ENCODE data around the gene SOCS4.
"Not testable (repeated sequence)": the region's sequence is repeated elsewhere in the genome, so short reads cannot be mapped to it uniquely, and the experiment has no call there.

Gene SOCS4

DNA sequence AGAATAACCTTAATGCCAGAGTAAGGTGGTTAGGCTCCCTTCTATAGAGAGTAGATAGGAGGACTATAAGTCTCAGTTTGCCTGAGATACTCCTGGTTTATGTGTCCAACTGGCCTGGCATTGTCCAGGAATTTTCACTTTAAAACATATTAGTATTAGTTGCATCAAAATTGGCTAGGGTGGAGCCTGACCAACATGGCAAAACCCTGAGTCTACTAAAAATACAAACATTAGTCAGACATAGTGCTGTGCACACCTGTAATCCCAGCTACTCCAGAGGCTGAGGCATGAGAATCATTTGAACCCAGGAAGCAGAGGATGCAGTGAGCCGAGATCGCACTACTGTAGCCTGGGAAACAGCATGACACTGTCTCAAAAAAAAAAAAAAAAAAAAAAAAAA, 12.0 kb upstream of the SOCS4 start:
- no peaks in the 10 kb centered on the region for H3K9me3 Mint-ChIP-seq
- no peak overlapping the region for H3K27ac Mint-ChIP-seq
- no peaks in the 10 kb centered on the region for H3K27me3 Mint-ChIP-seq (ENCODE audit: low read depth)
- no peaks in the 10 kb centered on the region for H3K4me1 Mint-ChIP-seq
- H3K36me3 Mint-ChIP-seq (ENCODE audit: low read depth) = peaks cover 44% of the 10 kb centered on the region
- no peak overlapping the region for H3K4me3 Mint-ChIP-seq
- TF ChIP-seq, protein P1, sequence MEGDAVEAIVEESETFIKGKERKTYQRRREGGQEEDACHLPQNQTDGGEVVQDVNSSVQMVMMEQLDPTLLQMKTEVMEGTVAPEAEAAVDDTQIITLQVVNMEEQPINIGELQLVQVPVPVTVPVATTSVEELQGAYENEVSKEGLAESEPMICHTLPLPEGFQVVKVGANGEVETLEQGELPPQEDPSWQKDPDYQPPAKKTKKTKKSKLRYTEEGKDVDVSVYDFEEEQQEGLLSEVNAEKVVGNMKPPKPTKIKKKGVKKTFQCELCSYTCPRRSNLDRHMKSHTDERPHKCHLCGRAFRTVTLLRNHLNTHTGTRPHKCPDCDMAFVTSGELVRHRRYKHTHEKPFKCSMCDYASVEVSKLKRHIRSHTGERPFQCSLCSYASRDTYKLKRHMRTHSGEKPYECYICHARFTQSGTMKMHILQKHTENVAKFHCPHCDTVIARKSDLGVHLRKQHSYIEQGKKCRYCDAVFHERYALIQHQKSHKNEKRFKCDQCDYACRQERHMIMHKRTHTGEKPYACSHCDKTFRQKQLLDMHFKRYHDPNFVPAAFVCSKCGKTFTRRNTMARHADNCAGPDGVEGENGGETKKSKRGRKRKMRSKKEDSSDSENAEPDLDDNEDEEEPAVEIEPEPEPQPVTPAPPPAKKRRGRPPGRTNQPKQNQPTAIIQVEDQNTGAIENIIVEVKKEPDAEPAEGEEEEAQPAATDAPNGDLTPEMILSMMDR (IDR thresholded peaks at IDR 0.05; ENCODE audit: unreplicated experiment in 3 of 3) = no peak

DNA sequence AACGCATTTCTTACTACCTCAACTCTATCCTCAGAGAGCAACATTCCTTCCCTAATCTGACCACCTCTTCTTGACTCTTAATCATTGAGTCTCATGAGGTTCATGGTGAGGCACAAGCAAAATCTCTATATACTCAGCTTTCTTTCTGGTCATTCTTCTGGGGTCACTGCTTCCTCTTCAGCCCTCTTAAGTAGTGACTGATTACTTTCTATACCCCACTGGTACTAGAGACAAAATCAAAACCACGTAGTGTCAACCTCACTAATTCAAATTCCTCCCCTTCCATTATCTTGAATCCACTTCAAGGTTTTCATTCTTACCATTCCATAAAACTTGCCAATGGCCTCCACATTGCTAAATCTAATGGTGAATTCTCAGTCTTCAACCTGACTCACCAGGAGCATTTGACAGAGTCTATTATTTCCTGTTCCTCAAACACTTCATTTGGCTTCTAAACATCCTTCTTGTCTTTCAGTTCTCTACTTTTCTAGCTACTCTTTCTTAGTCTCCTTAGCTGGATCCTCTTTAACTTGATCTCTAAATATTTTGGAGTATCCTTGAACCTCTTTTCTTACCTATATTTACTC, 7.0 kb upstream of the SOCS4 start:
- Mint-ChIP-seq H3K4me1 (peaks cover 5% of the 10 kb centered on the region), H3K27me3 (ENCODE audit: low read depth) (no peaks in the 10 kb centered on the region), H3K4me3 (no peak overlapping the region), H3K27ac (peak overlapping the region in 1 of 3 experiments; percentile 15), H3K9me3 (no peaks in the 10 kb centered on the region), H3K36me3 (ENCODE audit: low read depth) (peaks cover 34% of the 10 kb centered on the region)
- TF ChIP-seq, protein P1 (IDR thresholded peaks at IDR 0.05; ENCODE audit: unreplicated experiment in 3 of 3) = no peak

DNA sequence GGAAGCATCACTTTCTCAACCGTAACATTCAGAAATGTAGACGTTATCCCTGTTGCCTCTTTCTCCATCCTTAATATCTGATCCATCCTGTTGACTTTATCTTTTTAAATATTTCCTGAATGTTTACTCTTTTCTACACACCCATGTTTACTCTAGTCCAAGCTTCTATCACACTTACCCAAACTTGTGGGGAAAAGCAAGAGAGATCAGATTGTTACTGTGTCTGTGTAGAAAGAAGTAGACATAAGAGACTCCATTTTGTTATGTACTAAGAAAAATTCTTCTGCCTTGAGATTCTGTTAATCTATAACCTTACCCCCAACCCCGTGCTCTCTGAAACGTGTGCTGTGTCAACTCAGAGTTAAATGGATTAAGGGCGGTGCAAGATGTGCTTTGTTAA, 2.7 kb upstream of the SOCS4 start:
- Mint-ChIP-seq H3K4me1 (peaks cover 38% of the 10 kb centered on the region), H3K4me3 (peak overlapping the region in 1 of 3 experiments; percentile 3), H3K27ac (peak overlapping the region in 2 of 3 experiments; percentile 55 to 86), H3K36me3 (ENCODE audit: low read depth) (peaks cover 18% of the 10 kb centered on the region)
- not testable (repeated sequence) for H3K27me3 Mint-ChIP-seq (ENCODE audit: low read depth); H3K9me3 Mint-ChIP-seq

DNA sequence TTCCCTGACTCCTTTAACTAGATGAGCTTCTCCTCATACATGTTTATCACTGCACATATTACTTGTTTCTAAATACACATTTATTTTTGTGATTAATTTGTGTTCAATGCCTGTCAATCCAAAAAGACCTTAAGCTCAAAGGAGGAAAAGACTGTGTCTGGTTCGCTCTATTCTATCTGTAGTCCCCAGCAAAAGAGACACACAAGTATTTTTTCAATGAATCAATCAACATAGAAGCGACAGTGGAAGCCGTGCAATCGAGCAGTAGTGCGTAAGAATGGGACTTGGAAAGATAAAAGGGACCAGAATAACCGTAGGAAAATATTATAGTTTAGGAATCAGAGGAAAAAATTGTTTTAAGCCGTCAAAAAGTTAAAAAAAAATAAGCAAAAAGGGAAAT, 1.1 kb upstream of the SOCS4 start:
- no peaks in the 10 kb centered on the region for H3K9me3 Mint-ChIP-seq
- TF ChIP-seq, protein P1 (IDR thresholded peaks at IDR 0.05; ENCODE audit: unreplicated experiment in 3 of 3) = no peak
- peak overlapping the region; percentile 78 to 97 (median 80) for H3K27ac Mint-ChIP-seq
- peaks cover 8% of the 10 kb centered on the region for H3K36me3 Mint-ChIP-seq (ENCODE audit: low read depth)
- H3K27me3 Mint-ChIP-seq (ENCODE audit: low read depth) = no peaks in the 10 kb centered on the region
- H3K4me3 Mint-ChIP-seq = peak overlapping the region; percentile 94 to 97 (median 94)
- peaks cover 44% of the 10 kb centered on the region for H3K4me1 Mint-ChIP-seq

DNA sequence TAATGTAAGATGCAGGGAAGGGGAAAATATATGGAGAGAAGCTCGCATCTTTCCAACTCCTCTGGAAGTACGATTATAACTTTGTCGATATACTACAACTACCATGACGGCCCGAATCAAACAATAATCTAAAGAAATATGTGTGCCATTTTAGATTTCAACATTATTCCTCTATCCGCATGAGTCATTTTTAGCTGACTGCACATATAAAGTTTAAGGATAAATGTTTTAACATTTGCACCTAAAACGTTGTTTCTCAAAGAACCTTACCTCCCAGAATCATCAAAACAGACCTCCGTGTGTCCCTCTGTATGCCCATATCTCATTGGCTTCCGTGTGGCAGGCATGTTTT, 619 bp upstream of the SOCS4 start:
- Mint-ChIP-seq H3K4me3 (peak overlapping the region; percentile 94 to 97 (median 94)), H3K4me1 (peaks cover 48% of the 10 kb centered on the region), H3K36me3 (ENCODE audit: low read depth) (peaks cover 4% of the 10 kb centered on the region), H3K9me3 (no peaks in the 10 kb centered on the region), H3K27me3 (ENCODE audit: low read depth) (no peaks in the 10 kb centered on the region), H3K27ac (peak overlapping the region; percentile 78 to 97 (median 80))
- TF ChIP-seq, protein P1 (IDR thresholded peaks at IDR 0.05; ENCODE audit: unreplicated experiment in 3 of 3) = no peak

DNA sequence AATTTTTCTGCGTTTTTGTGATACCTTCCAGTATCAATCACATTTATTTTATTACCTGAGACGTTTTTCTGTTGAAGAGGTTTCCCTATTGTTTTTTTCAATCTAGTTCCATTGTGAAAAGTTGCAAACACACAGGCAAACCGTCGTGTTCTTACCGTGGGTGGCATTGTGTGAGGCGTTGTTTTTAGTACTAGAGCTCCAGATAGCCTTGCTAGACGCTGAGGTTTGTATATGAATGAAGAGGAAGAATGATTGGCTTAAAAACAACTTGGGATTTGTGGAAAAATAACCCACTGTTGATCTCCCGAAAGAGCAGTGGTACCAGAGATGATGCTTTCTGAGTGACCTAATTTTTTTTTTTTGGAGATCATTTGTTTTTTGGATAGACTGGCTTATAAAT, 1.0 kb downstream of the SOCS4 start:
- peaks cover 50% of the 10 kb centered on the region for H3K4me1 Mint-ChIP-seq
- H3K9me3 Mint-ChIP-seq = no peaks in the 10 kb centered on the region
- H3K27me3 Mint-ChIP-seq (ENCODE audit: low read depth) = no peaks in the 10 kb centered on the region
- peak overlapping the region; percentile 78 to 97 (median 80) for H3K27ac Mint-ChIP-seq
- H3K4me3 Mint-ChIP-seq = peak overlapping the region; percentile 94 to 97 (median 94)
- TF ChIP-seq, protein P1 (IDR thresholded peaks at IDR 0.05; ENCODE audit: unreplicated experiment in 3 of 3) = no peak
- H3K36me3 Mint-ChIP-seq (ENCODE audit: low read depth) = peaks cover 3% of the 10 kb centered on the region

Measured in nephron (organoid).